Forelimb muscle (tissue), 1 donor: ENCODE results near the gene DKK3. TPM values are rescaled to one million over a fixed set of nuclear protein-coding genes. Genes with fewer than 3 reads are reported as not detected.

Experiments
- DNase-seq: peaks from one replicate; pipeline ENCODE4 v3.0.0-alpha.2; 2013; ENCODE audit warnings: low read depth
- polyA plus RNA-seq: library from polyadenylated mRNA; unstranded; fragments of 120-200 nt; gene quantifications from one replicate; pipeline ENCODE4 v1.2.1, GENCODE V29; 2013; ENCODE audit not compliant: insufficient read length

Gene DKK3
- polyA plus RNA-seq, 1 donor = 57.3 TPM

DNA sequence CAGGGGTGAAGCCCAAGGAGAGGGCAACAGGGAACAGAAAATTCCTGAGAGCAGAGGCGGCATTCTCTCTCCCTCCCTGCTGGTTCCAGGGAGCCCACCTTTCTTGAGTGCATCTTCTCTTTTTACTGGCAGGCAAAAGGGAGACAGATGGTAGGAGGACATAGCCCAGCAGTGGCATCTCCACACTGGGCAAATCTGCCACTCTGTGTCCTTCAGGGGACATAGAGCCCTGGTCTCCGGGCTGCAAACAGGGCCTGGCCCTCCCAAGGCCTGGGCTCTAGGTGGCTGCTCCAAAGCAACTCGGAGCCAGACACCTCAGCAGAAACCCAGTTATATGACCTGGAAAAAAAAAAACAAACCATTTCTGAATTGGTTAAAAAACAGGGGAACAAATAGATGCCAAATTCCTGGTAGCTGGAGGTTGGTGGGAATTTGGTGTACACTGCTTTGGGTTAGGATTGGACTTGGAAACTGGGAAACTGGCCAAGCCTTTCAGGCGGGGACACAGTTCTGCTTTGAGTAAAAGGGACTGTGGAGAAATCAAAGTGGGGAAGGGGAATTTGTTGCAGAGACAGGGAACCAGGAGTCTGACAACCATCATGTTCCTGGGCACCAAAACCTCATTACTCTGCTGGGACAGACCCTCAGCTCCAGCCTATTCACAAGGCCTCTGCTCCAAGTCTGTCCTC is 23.6 kb upstream of the DKK3 start:
- no peak for DNase-seq

DNA sequence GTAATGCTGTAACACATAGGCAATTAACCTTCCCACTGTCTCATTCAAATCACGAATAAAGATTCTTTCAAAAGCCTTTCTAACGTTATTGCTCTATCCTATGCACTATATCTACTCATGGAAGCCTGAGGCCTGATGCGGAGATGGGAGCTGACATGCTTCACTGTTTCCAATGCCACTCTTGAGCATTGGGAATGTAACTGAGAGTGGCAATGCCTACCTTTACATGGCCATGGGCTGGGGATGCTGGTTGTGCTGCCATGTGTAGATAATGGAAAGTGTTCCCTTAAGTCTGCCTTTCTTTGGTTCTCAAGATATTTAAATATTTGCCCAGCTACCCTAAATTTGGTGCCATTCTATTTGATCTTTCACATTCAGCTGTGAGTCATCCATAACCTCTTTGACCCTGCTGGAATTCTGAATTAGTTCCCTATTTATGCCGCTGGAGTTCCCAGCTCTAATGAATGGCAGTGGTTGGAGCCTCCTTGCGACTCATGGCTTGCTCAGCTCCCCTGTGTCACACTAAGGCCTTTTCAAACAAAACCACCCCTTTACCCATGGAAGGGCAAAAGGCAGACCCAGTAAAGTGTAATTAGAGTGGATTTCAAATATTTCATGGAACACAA is 21.4 kb upstream of the DKK3 start:
- no peak for DNase-seq

DNA sequence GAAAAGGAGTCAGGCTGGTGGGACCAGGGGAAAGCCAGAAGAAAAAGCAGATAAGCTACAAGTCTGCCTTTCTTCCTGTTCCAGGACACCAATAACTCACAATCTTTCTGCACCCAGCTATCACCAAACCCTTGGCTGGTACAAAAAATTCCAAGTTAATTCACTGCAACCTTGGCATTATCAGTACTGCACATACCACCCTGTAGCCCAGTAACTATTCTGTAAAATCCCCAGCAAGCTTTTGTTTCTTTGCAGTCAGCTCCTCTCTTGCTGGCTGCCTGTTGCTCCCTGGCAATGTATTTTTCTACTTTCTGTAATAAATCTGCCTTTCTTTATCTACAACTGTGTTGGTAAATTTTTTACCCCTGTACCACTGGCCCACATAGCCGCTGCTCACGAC is 20.7 kb upstream of the DKK3 start:
- DNase-seq = no peak

DNA sequence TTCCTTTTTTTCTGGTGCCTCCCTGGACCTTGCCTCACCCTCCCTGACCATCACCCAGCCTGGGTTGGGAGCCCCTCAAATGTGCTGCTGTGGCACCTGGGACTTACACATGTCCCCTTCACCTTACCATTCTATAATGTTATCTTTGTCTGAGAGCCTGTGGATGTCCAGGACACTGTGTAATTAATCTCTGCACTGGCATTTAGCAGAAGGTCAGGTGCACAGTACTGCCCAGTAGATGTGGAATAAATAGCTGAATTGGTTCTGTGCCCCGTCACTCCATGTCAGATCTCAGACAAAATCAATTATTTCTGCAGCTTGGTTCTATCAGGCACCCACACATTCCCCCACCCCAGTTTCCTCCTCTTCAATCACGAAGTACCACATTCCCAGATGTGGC is 19.9 kb upstream of the DKK3 start:
- DNase-seq = no peak

DNA sequence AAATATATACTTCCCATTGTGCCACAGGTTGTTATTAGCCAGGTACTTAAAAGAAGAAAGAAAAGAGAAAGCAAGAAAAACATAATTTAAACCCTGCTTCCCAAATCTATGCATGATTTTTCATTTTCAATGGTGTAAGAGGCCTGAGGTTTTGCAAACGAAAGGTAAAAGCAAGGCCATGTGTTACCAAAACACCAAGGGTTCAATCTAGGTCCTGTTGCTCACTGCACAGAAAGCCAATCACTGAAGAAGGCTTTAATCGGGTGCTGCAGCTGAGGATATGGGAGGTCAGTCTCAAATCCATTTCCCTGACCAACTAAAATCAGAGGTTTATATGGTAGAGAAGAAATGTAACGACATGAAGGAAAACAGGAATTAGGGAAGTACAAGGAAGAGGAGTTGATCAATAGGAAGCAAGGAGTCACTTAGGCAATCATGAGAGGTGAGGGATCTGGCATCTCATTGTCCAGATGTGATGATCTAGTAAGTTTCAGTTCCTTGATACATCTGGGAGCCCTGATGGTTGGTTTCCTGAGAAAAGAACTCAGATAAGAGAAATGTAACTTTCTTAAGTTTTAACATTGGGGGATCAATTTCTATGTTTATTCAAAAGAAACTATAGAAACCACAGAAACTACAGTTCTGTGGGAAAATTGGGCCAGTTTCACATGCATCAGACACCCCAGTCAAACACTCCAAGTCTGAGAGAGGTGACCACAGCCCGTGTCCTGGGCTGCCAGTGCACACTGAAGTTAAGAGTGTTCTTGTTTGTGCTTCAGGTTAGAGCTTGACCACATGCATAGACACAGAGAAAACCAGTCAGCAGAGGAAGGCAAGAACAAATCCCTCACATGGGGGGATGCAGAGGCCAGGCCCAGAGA is 18.1 kb upstream of the DKK3 start:
- no peak for DNase-seq

DNA sequence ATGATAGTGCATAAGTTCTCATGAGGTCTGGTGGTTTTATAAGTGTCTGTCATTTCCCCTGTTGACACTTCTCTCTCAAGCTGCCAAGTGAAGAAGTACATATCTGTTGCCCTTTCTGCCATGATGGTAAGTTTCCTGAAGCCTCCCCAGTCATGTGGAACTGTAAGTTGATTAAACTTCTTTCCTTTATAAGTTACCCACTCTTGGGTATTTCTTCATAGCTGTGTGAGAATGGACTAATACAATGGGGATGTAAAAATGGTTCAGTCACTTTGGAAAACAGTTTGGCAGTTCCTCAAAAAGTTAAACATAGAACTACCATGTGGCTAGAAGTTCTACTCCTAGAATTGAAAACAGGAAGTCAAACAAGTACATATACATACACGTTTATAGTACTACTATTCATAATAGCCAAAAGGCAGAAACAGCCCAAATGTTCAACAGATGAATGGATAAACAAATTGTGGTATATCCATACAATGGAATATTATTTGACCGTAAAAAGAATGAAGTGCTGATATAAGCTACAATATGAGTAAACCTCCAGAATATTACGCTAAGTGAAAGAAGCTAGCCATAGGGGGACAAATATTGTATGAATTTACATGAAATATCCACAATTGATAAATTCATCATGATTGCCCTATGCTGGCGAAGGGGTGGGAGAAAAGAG is 16.0 kb upstream of the DKK3 start:
- DNase-seq = no peak

DNA sequence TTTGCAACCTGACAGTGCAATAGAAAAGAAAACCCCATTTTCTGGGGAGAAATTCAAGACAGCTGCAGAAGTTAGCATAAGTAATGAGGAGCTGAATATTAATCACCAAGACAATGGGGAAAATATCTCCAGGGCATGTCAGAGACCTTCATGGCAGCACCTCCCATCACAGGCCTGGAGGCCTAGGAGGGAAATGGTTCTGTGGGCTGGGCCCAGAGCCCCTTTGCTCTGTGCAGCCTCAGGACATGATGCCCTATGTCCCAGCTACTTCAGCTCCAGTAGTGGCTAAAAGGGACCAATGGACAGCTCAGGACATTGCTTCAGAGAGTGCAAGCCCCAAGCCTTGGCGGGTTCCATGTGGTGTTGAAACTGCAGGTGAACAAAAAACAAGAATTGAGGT is 14.6 kb upstream of the DKK3 start:
- DNase-seq = no peak

DNA sequence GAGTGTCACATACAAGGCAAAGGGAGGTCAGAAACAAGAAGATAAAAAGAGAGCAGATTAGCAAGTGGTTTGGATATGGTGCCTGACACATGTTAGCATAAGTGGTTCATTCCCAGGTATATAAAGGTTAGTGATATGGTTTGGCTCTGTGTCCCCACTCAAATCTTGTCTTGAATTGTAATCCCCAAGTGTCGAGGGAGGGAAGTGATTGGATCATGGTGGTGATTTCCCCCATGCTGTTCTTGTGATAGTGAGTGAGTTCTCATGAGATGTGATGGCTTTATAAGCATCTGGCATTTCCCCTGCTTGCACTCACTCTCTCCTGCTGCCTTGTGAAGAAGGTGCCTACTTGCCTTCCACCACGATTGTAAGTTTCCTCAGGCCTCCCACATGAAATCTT is 12.1 kb upstream of the DKK3 start:
- DNase-seq = no peak

DNA sequence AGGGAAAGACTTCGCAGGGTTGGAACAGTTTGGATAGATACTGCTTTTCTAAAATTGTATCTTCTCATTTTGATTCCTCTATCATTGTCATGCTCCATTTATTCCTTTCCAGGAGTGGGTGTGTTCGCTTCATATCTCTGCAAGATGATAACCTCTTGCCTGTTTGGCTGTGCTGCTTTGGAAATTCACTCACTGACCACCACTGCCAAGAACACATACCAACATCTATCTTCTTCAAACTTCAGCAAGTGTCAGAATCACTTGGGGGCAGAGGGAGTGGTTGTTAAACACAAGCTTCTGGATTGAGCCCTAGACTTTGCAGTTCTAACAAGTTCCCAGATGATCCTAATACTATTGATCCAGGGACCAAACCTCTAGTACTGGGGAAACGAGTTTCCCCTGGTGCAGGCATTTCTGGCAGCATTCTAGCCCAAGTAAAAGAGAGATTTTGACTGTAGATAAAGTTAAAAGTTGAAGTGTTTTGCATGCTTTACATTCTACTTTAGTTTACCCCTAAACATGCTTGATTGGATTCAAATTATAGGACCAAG is 11.5 kb upstream of the DKK3 start:
- DNase-seq = no peak

DNA sequence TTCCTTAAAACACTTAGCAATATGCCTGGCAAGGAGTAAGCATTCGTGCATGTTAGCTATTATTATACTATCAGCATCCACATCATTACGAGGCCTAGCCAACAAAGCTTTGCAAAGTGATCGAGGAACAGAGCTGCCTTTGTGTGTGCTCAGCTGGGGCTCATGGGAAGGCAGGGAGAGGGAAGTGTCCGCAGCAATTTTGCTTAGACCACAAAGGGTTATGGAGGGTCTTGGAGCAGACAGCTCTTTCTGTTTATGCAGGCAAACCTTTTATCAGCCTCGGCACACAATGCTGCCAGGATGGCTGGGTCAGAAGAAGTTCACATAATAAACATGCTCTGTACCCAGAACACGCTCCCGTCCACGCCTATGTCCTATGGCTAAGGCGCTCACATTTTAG is 10.9 kb upstream of the DKK3 start:
- peak; percentile 55 for DNase-seq

DNA sequence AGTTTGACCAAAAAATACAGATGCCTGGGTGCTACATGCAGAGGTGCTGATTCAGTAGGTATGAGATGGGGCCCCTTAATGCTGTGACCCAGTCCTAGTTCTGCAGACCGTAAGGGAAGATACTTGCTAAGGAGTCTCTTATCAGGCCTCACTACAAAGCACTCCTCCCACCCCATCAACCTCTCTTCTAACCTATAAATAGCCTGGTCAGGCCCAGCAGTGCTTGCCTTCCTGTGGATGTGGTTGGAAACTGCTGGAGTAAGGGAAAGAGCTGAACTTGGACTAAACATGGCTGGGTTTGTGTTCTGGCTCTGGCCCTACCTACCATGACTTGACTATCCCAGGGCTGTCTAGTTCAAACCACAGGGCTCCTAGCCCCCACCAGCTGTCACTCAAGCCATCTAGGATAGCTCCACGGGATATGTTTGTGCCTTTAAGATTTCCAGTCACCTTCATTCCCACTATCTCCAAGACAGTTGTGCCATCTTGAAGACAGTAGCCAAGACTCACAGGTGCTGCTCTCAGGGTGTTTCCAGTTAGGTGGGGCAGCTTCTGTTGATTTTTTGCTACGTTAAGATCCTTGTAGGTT is 9.5 kb upstream of the DKK3 start:
- DNase-seq = no peak

DNA sequence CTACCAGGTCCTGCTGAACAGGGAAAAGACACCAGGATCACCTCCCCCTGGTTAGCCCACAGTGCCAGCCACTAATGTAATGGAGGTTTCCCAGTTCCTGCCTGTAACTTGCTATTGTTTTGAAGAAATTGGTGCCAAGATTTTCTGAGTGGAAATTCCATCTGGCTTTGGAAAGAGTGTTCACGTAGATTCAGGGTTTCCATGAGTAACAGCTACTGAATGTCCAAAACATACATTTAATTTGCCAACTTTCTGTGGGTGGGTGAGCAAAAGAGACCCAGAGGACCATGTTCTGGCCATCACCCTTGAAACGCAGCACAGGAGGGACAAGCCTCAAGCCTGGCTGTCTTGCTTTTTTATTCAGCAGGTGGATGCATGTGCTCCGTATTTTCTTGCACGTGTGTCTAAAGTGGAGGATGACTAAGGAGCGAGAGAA is 8.8 kb upstream of the DKK3 start:
- DNase-seq = peak; percentile 50

DNA sequence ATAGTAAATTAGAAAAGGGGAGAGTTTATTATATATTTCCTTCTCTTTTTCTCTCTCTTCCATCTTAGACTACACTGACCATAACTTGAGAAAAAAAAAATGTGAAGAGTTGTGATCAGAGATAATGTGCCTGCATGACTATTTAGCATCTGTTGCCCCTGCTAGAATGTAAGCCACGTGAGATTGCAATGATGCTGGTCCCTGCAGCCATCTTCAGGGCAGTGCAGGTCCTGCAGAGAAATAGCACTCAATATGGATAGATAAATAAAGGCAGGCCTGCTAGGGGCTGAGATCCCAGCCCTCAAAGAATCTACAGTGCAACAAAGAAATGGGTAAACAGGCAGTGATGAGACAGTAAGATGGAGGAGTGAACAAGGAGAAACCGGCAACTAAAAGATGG is 7.8 kb upstream of the DKK3 start:
- DNase-seq = no peak

DNA sequence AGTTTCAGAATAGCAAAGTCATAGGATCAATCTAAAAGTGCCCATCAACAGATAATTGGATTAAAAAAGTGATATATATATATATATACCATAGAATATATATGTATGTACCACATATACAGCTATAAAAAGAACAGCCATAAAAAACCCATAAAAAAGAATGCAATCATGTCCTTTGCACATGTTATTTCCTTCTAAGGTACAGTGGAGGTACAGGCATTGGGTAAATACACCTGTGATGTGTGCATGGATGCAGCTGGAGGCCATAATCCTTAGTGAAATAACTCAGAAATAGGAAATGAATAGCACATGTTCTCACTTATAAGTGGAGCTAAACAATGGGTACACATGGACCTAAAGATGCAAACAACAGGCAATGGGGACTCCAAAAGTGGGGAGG is 7.1 kb upstream of the DKK3 start:
- DNase-seq = no peak

DNA sequence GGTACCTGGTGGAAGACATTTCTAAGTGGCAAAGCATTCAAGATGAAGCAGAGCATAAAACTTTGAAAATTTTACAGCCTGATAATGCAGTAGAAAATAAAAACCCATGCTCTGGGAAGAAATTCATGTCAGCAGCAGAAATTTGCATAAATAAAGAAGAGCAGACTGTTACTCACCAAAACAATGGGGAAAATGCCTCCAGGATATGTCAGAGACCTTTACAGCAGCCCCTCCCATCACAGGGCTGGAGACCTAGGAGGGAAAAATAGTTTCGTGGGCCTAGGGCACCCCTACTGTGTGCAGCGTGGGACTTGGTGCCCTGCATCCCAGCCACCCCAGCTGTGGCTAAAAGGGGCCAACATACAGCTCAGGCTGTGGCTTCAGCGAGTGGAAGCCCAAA is 5.4 kb upstream of the DKK3 start:
- no peak for DNase-seq

DNA sequence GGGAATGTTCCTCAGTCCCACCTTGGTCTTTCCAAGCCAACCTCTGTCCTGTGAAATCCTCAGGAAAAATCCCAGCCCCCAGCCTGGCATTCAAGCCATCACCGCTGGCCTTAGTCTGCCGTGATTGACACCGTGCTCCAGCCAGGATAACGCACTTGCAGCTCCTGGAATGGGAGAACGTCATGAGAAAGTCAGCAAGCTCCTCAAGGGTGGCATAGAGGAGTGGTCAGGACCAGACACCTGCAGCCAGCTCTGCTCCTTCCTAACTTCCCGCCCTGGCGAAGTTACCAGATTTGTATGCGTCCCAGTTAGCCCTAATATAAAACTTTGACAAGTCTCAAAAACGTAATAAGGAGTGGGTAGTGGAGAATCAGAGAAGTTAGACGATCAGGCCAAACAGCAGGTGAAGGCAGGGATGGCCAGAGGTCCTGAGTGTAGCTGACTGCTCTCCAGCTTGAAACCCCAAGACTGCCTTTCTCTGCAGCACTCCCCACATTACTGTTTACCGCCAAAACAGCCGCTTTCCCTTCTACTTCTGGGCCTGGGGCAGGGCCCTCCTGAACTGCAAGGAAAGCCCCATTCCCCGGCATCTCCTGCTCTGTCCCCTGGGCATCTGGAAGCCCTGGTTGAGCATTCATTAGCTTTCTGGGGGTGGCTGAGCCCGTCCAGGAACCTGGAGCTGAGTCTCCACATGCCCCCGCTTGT is 1.3 kb upstream of the DKK3 start:
- no peak for DNase-seq

DNA sequence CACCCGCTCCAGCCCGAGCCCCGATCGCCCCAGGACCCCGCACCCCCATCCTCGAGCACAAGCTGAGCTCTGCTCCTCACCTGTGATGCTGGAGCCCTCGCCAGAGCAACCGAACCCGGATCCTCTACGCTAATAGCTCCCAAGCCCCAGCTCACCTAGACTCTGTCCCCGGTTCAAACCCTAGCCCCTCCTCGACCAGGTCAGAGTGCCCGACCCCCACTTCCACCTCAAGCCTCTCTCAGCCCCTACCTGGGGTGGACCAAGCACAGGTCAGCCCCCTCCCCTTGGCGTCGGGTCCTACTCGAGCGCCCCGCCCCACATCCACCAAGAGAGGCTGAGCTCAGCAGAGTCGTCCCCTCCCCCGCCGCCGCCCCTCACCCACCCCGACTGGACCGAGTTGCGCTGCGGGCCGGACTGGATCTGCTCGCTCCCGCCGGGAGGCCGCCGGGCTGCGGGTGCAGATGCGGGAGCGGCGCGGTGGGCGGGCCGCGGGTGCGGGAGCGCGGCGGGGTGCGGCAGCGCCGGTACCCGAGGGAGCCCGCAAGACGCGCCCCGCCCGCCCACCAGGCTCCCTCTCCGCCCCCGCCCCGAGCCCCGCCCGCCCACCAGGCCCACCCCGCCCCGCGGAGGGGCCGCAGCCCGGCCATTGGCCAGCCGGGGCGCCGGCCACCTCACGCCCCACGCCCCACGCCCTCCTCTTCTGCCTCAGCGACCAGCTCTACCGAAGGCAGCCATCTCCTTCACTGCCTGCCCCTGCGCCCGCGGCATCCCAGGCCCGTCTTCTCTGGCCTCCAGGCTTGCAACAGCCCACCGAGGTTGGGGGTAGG is 577 bp upstream of the DKK3 start:
- no peak for DNase-seq

DNA sequence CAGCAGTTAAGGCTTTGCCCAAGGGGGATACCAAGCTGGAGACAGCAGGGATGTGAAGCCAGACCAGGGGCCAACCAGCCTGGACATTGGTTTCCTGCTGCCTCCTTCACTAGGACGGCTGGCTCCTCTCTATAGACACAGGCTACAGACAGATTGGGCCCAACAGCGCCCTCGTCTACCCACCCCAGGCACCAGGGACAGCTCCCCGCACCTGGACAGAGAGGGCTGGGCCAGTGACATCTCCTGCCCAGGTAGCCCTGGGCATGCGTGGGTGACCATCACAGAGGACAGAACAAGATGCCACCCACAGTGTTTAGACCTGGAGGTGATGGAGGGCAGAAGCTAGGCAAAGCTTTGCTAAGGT is 1.2 kb downstream of the DKK3 start:
- DNase-seq = no peak

DNA sequence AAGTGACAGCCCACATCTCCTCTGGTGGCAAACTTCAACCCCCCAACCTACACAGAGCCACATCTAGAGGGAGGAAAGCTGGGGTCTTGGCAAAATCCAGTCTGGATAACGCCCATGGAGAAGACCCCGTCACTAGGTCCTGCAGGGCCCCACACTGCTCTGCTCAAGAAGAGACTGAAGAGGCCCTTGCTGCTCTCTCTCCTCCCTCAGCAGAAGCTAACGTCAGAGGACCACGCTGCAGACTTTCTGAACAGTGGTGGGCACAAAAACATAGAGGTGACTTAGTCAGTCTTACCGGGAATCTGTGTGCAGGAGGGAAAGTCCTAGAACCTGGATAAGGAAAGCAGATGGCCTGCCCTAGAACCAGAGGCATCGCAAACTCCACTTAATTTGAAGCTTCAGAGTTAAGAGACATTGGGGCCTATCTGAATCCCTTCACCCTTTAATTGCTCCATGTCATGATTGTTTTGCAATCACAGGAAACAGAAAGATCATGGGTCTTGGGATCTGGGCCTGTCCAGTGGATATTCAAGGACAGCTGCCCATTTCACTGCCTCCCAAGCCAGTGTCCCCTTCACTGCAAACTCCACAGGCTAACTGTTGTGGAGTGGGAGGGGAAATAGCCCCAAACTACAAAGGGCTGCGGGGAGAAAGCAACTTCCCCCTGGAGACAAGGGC is 1.7 kb downstream of the DKK3 start:
- DNase-seq = no peak

DNA sequence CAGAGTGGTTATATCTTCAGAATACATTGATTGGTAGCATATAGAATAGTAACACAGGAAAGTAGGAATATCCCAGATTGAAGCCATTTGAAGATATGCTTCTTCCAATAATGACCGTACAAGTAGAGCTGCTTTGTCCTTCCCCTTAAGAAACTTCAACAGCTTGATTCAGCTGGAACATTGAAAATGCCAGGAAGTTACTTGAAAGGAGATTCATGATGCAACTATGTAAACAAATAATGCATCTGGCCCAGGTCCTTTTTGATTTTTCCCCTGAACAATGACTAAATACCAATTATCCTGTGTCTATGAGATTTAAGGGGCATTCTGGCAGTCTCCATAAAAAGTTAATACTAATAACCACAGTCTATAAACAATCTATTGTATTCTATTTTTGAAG is 3.0 kb downstream of the DKK3 start:
- DNase-seq = no peak
